ENCODE measurements around the gene SETD2.
"Not testable (repeated sequence)": the region's sequence is repeated elsewhere in the genome, so short reads cannot be mapped to it uniquely, and the experiment has no call there.

The SETD2 gene

DNA sequence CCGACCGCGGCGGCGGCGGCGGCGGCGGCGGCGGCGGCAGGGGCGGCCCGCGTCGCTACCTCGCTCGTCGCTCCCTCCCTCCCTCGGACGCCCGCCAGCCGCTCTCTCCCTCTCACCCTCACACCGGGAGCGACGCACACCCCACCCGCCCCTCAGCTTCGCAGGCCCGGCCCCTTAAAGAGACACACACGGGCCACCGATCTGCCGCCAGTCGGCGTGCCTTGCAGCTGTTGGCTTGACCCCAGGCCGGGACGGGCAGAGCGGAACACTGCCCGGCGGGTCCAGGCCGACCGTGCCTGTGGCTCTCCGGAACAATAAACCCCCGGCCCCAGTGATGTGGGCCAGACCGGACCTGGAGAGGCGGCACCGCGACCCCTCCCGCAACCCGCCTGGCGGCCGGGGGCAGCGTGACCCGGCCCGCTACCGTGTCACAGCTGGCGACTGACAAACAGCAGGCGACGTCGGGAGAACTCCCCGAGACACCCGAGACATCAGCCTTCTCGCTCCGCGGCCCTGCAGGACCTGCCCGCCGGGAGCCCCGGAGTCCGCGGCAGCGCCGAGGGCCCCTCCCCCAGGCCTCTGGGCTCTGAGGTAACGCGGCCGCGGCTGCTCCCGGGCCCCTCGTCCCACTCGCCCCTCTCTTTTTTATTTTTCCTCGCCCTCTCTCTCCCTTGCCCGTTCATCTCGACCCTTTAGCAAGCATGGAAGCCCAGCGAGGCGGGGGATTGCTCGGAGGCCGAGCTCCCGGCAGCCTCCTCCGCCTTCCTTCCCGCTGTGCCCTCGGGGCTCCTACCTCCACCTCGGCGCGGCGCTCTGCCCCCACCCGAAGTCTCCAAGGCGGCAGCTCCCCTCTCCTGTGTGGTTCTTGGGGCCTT, at the start of gene SETD2:
Gene SETD2, minus strand, starts transcription at position 107 of the 875 bp plus-strand sequence. CDS start 189 bp downstream, outside the sequence.
- peak; percentile 66 for DNase-seq (ENCODE audit: insufficient read length, low spot score)
- TF ChIP-seq, protein P1, sequence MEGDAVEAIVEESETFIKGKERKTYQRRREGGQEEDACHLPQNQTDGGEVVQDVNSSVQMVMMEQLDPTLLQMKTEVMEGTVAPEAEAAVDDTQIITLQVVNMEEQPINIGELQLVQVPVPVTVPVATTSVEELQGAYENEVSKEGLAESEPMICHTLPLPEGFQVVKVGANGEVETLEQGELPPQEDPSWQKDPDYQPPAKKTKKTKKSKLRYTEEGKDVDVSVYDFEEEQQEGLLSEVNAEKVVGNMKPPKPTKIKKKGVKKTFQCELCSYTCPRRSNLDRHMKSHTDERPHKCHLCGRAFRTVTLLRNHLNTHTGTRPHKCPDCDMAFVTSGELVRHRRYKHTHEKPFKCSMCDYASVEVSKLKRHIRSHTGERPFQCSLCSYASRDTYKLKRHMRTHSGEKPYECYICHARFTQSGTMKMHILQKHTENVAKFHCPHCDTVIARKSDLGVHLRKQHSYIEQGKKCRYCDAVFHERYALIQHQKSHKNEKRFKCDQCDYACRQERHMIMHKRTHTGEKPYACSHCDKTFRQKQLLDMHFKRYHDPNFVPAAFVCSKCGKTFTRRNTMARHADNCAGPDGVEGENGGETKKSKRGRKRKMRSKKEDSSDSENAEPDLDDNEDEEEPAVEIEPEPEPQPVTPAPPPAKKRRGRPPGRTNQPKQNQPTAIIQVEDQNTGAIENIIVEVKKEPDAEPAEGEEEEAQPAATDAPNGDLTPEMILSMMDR (IDR thresholded peaks at IDR 0.05; ENCODE audit: insufficient read depth, missing control alignments) = peak; percentile 34
- no peak for FAIRE-seq

GRCh38 chr3:47210863-47211405, 47.0 kb upstream of the SETD2 start:
- FAIRE-seq = no peak
- TF ChIP-seq, protein P1 (IDR thresholded peaks at IDR 0.05; ENCODE audit: insufficient read depth, missing control alignments) = no peak
- no peak for DNase-seq (ENCODE audit: insufficient read length, low spot score)

DNA sequence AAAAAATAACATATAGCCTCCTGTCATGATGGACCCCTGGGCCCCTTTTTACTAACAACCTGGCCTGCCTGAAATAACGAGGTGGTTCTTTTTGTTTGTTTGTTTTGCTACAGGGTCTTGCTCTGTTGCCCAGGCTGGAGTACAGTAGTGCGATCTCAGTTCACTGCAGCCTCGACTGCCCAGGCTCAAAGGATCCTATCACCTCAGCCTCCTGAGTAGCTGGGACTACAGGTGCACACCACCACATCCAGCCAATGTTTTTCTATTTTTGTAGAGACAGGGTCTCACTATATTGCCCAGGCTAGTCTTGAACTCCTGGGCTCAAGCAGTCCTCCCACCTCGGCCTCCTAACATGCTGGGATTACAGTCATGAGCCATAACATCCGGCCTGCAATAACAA, 42.1 kb upstream of the SETD2 start:
- not testable (repeated sequence) for DNase-seq (ENCODE audit: insufficient read length, low spot score); FAIRE-seq

GRCh38 chr3:47204875-47205274, 41.0 kb upstream of the SETD2 start:
- FAIRE-seq (no peak), DNase-seq (ENCODE audit: insufficient read length, low spot score) (no peak)
- TF ChIP-seq, protein P1 (IDR thresholded peaks at IDR 0.05; ENCODE audit: insufficient read depth, missing control alignments) = no peak

- FAIRE-seq (no peak), DNase-seq (ENCODE audit: insufficient read length, low spot score) (no peak)
- TF ChIP-seq, protein P1 (IDR thresholded peaks at IDR 0.05; ENCODE audit: insufficient read depth, missing control alignments) = no peak
Measured at GRCh38 chr3:47202542-47202941, 38.6 kb upstream of the SETD2 start.

DNA sequence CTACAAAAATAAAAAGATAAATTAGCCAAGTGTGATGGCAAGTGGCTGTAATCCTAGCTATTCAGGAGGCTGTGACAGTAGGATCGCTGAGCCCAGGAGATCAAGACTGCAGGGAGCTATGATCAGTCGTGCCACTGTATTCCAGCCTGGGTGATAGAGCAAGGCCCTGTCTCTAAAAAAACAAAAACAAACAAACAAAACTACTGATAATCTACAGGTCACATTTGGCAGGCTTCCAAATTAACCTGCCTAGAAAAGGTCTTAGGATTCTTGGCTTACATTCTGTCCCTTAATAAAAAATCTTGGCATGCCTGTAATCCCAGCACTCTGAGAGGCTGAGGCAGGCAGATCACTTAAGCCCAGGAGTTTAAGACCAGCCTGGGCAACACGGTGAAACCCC, 33.4 kb upstream of the SETD2 start:
- DNase-seq (ENCODE audit: insufficient read length, low spot score) = no peak
- TF ChIP-seq, protein P1 (IDR thresholded peaks at IDR 0.05; ENCODE audit: insufficient read depth, missing control alignments) = no peak
- no peak for FAIRE-seq

- FAIRE-seq (no peak), DNase-seq (ENCODE audit: insufficient read length, low spot score) (no peak)
- TF ChIP-seq, protein P1 (IDR thresholded peaks at IDR 0.05; ENCODE audit: insufficient read depth, missing control alignments) = no peak
Measured at GRCh38 chr3:47194994-47195393, 31.1 kb upstream of the SETD2 start.

Measured in D721Med (cell line).